ENCODE measurements around the gene CDHR3. TPM values are rescaled to one million over a fixed set of nuclear protein-coding genes. Genes with fewer than 3 reads are reported as not detected.
A peak's percentile ranks its signal among the peaks of the same experiment; 100 is the strongest.
"Not testable (repeated sequence)": the region's sequence is repeated elsewhere in the genome, so short reads cannot be mapped to it uniquely, and the experiment has no call there.

The CDHR3 gene
- 22.2 TPM for polyA plus RNA-seq (ENCODE audit: insufficient read length)

GRCh38 chr7:105963038-105963667 is at the start of gene CDHR3:
TSS of gene CDHR3 (plus strand) at chr7:105963264. CDS start at chr7:105963319, 55 bp downstream.
- no peak for DNase-seq (ENCODE audit: low read depth)

DNA sequence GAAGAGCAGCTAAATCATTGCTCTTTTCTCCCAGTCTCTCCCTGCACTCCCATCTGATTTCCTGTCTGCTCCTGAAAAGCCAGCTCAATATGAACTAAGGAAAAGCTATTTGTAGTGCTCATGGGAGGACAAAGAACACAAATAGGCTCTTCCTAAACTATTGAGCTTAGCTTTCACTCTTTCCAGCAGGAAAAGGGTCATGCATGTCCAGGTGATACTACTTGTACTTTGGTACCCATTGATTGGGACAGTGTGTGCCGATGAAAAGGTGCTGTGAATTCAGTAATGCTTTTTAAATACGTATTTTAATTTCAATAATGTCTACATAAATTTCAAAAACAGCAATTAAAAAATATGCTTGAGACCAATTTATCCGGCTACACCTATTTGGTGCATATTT is 49.1 kb upstream of the CDHR3 start:
- no peak for DNase-seq (ENCODE audit: low read depth)

GRCh38 chr7:105916603-105917002 is 46.5 kb upstream of the CDHR3 start:
- no peak for DNase-seq (ENCODE audit: low read depth)

GRCh38 chr7:105917659-105918058 is 45.4 kb upstream of the CDHR3 start:
- no peak for DNase-seq (ENCODE audit: low read depth)

GRCh38 chr7:105920766-105921165 is 42.3 kb upstream of the CDHR3 start:
- no peak for DNase-seq (ENCODE audit: low read depth)

GRCh38 chr7:105924945-105925344 is 38.1 kb upstream of the CDHR3 start:
- no peak for DNase-seq (ENCODE audit: low read depth)

DNA sequence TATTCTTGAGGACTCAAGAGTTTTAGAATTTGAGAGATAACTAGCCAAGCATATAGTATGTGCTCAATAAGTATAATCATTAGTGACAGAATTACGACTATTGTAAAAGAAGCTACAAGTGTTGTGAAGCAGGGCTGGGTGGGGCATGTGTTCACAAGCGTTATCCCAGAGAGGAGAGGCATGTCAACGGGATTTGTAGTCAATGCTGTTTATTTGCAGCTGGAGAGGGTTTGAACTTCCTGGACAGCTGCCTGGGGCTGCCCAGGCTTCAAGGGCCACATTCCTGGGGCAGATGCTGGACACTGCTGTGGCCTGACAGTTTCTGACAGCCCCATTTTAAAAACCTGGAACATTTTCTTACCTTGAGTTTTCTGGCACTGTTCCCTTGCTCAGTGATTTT is 36.9 kb upstream of the CDHR3 start:
- no peak for DNase-seq (ENCODE audit: low read depth)

DNA sequence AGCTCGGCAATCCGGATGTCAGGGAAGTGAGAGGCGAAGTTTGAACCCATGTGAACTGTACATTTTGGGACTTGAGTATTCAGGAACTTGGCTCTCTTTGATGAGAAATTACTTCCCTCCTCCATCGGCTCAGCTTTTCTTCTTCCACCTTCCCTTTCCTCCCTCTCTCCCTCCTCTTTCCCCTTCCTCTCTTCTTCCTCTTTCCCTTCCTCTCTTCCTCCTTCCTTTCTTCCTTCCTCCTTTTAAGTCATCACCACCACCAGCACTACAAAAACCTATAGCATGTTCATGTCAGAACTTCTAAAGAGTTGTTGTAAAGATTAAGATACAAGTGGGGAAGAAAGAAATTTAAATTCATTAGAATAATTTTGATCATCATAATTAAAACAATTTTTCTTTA is 31.9 kb upstream of the CDHR3 start:
- no peak for DNase-seq (ENCODE audit: low read depth)

DNA sequence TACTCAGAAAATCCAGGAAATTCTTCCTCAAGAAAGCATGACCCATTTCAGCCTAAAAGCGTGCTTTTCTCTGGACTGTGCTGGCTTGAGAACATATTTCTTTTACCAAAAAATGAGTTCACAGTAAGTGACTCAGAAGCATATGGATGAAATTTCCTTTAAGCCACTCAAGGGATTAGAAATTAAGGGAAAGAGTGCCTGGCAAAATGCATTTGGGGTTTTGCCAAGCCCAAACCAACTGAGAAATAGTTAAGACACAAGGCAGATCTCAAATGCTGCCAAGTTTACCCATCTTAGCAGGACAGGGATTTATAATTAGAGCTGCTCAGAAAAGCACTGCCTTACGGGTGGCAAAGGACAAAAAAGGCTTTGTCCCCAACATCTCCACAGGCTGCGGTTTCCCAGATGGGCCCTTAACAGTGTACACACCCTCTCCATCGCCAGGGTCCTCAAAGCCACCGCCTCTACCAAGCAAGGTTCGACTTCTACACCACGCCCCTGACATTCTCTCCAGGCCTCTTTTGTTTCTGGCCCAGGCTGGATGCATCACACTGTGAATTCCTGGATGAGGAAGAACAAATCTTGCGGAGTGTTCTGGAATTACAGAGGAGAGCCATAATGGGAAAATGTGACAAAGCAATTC is 30.1 kb upstream of the CDHR3 start:
- peak; percentile 57 for DNase-seq (ENCODE audit: low read depth)

- no peak for DNase-seq (ENCODE audit: low read depth)
These were observed 28.4 kb upstream of the CDHR3 start for GRCh38 chr7:105934572-105935185.

- DNase-seq (ENCODE audit: low read depth), result no peak
These were observed 27.8 kb upstream of the CDHR3 start for GRCh38 chr7:105935250-105935649.

GRCh38 chr7:105937411-105937810 is 25.7 kb upstream of the CDHR3 start:
- DNase-seq (ENCODE audit: low read depth), result no peak

DNA sequence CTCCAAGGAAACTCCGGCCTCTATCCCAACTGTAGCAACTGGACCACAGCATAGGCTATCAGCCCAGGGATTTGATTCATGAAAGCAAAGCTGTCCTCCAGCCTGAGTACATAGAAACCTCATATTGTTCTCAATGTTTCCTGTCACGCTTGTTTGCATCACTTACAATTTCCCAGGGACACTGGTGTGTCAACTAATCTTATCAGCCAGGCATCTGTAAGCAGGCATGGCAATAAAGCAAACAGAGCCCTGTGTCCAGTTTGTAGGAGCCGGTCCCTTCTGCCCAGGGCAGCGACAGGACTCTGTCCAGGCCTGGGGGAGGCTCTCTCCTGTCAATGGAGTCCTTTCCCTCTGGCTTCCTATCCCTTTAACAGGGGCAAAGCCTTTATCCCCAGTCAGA is 23.0 kb upstream of the CDHR3 start:
- DNase-seq (ENCODE audit: low read depth), result no peak

GRCh38 chr7:105941596-105941995 is 21.5 kb upstream of the CDHR3 start:
- DNase-seq (ENCODE audit: low read depth), result no peak

DNA sequence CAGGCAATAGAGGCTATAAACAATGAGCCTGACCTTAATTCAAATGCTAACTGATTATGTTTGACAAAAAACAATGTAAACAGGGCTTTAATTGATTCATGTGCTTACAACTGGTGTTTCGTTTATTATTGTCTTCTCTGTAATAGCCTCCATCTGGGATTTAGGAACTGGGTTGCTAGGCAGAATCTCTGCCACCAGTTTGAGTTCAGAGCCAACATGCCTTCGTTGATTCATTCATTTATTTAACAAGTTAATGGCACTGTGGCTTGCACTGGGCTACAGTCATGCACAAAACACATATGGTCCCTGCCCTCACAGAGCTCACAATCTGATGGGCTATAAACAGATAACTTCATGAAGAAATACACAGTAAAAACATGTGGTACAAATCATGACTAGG is 19.6 kb upstream of the CDHR3 start:
- no peak for DNase-seq (ENCODE audit: low read depth)

GRCh38 chr7:105945848-105946247 is 17.2 kb upstream of the CDHR3 start:
- DNase-seq (ENCODE audit: low read depth), result no peak

DNA sequence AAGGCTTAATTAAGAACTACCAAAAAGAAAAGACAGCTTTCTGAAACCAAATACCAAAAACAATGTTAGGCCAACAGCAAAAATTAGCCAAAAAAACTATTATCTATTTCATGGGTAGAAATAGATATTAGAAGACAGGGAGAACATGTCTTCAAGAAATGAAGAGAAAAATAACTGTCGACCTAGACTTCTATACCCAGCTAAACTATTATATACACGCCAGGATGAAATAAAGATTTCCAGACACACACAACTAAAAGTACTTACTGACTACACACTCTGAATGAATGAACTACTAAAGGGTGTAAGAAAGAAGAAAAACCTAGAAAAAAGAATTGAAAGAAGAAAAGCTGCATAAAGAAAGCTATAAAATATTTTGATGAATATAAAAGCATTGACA is 11.5 kb upstream of the CDHR3 start:
- DNase-seq (ENCODE audit: low read depth), result no peak

- no peak for DNase-seq (ENCODE audit: low read depth)
These were observed 10.0 kb upstream of the CDHR3 start for GRCh38 chr7:105952917-105953595.

DNA sequence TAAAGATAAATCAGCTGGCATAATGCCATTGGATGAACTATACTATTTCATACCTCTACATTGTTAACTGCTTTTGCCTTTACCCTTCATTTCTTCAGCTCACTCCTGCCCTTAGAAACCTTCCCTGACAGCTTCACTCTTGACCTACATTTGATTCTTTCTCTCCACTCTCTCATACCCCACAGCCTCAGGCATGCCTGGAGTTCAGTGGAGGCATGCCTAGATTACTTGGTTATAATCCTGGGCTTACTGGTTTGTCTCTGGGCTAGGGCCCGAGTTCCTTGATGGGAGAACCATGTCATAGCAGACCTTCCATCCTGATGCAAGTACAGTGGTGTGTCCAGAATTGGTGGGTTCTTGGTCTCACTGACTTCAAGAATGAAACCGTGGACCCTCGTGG is 8.4 kb upstream of the CDHR3 start:
- no peak for DNase-seq (ENCODE audit: low read depth)

GRCh38 chr7:105955651-105956466 is 7.2 kb upstream of the CDHR3 start:
- DNase-seq (ENCODE audit: low read depth), result not testable (repeated sequence)

DNA sequence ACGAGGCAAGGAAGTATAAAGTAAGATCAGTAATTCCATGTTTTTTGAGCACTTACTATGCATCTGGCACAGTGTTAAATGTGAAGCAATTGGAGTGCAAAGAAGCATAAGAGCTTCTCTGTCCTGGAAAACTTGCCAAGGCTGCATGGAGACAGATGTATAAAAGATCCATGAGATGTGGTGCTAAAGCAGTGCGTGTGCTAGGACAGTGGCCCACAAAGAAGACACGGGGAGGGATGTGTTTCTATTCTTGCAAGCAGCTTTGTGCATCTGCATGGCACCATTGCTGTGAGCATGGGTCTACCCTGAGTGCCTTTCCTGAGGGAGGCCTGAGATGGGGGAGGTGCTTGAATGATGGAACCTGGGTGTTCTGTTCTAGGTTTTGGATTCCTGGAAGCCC is 5.1 kb upstream of the CDHR3 start:
- DNase-seq (ENCODE audit: low read depth), result no peak

GRCh38 chr7:105962353-105962752 is 711 bp upstream of the CDHR3 start:
- no peak for DNase-seq (ENCODE audit: low read depth)

All from forelimb muscle (tissue), 1 donor.